Lower lobe of right lung (tissue), 2 donors: ENCODE results near the gene SYNE2. TPM values are rescaled to one million over a fixed set of nuclear protein-coding genes. Genes with fewer than 3 reads are reported as not detected.
A peak's percentile ranks its signal among the peaks of the same experiment; 100 is the strongest.

ENCODE experiments used
- ATAC-seq, 2 donors: fragments of 200-7000 bp; cut with Tn5 transposase; one replicate each; pipeline ENCODE4 v1.9.1; 2020 to 2022; ENCODE audit warnings: mild to moderate bottlenecking in 2 of 2, moderate library complexity in 2 of 2
- DNase-seq: peaks from one replicate; pipeline ENCODE4 v3.0.0-alpha.2; 2020
- H3K27ac ChIP-seq: fragments of 200-600 bp; one replicate; pipeline ENCODE4 v1.8.0; 2022
- H3K27me3 ChIP-seq: fragments of 200-600 bp; one replicate; pipeline ENCODE4 v1.8.0; 2022; ENCODE audit warnings: low read depth
- H3K36me3 ChIP-seq: fragments of 200-600 bp; one replicate; pipeline ENCODE4 v1.8.0; 2022; ENCODE audit warnings: mild to moderate bottlenecking
- H3K4me1 ChIP-seq: fragments of 200-600 bp; one replicate; pipeline ENCODE4 v1.8.0; 2022
- H3K4me3 ChIP-seq: fragments of 200-600 bp; one replicate; pipeline ENCODE4 v1.8.0; 2022; ENCODE audit warnings: mild to moderate bottlenecking
- H3K9me3 ChIP-seq: fragments of 200-600 bp; one replicate; pipeline ENCODE4 v1.8.0; 2022
- intact Hi-C: fragments of 100-400 bp; cut with DNase I; formaldehyde crosslinking; loops from one replicate; pipeline ENCODE4 v1.11.0; 2022
- total RNA-seq: library from RNA; stranded (reverse); fragmentation: NEBNext Ultra II Directional; extraction: Animal tissue kit (Norgen Biotek cat#: 25700); gene quantifications from one replicate; pipeline ENCODE4 v1.2.1, GENCODE V29; 2021
- TF ChIP-seq, protein P1 (sequence below): fragments of 200-600 bp; IDR thresholded peaks from one replicate; pipeline ENCODE4 v1.8.0; 2022; ENCODE audit warnings: antibody characterized with exemption, mild to moderate bottlenecking
- donor health status: DM: no; HTN: yes; CAD: no; lungs with severe emphysema.

The SYNE2 gene
- total RNA-seq, 1 donor from 2014 or later, result 129 TPM

DNA sequence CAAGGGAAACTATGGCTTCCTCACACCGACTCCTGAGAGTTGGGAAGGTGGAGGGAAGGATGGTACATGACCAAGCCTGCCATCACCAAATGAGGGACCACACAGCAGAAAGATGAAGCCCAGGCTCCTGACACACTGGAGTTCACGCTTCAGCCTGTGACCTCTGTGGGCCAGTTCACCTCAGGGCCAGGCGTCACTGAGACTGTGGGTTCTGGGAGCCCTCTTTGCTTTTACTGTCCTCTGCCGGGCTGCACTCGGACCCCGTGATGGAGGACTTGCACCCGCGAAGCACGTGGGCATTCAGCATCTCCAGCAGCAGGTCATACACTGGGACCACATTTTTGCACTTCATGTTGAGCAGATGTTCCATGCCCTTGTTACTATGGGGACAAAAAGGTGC is 380.1 kb downstream of the SYNE2 start:
- H3K27me3 ChIP-seq, result no peaks in the 10 kb centered on the region
- no peak overlapping the region for H3K27ac ChIP-seq
- ATAC-seq (no peak), DNase-seq (no peak)
- TF ChIP-seq, protein P1, sequence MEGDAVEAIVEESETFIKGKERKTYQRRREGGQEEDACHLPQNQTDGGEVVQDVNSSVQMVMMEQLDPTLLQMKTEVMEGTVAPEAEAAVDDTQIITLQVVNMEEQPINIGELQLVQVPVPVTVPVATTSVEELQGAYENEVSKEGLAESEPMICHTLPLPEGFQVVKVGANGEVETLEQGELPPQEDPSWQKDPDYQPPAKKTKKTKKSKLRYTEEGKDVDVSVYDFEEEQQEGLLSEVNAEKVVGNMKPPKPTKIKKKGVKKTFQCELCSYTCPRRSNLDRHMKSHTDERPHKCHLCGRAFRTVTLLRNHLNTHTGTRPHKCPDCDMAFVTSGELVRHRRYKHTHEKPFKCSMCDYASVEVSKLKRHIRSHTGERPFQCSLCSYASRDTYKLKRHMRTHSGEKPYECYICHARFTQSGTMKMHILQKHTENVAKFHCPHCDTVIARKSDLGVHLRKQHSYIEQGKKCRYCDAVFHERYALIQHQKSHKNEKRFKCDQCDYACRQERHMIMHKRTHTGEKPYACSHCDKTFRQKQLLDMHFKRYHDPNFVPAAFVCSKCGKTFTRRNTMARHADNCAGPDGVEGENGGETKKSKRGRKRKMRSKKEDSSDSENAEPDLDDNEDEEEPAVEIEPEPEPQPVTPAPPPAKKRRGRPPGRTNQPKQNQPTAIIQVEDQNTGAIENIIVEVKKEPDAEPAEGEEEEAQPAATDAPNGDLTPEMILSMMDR, result no peak
- no peaks in the 10 kb centered on the region for H3K9me3 ChIP-seq
- intact Hi-C loops, result no loop called here
- H3K36me3 ChIP-seq, result peaks cover 26% of the 10 kb centered on the region
- H3K4me1 ChIP-seq, result no peaks in the 10 kb centered on the region
- H3K4me3 ChIP-seq, result no peak overlapping the region

DNA sequence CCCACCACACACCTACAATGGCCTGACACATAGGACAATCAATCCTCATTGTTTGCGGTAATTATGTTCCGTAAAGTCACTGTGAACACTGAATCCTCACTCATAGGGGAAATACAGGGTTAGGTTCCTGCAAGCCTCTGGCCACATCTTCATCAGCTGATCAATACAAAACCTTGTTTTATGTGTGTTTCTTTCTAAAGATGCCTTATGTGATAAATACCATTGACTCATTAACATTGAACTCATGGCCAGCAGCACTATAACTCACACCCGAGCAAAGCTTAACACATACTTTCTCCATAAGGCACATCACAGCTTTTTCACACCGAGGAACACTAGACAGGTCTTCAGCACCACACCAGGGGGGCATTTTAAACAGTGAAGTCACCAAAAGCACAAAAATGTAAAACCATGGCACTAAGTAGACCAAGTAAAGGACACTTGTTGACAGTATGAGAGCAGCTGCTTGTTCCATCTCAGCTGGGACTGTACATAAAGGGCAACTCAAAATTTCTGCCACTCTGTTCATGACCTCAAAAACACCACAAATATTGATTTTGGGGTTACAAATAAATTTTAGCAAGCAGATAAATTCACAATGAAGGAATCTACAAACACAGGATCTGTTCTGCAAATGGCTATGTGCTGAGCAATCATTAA is 380.9 kb downstream of the SYNE2 start:
- no peak for DNase-seq
- Histone ChIP-seq H3K27me3 (no peaks in the 10 kb centered on the region), H3K4me3 (no peak overlapping the region), H3K27ac (no peak overlapping the region), H3K36me3 (peaks cover 19% of the 10 kb centered on the region), H3K9me3 (no peaks in the 10 kb centered on the region), H3K4me1 (no peaks in the 10 kb centered on the region)
- intact Hi-C loops, result no loop called here
- TF ChIP-seq, protein P1, result no peak
- no peak for ATAC-seq

DNA sequence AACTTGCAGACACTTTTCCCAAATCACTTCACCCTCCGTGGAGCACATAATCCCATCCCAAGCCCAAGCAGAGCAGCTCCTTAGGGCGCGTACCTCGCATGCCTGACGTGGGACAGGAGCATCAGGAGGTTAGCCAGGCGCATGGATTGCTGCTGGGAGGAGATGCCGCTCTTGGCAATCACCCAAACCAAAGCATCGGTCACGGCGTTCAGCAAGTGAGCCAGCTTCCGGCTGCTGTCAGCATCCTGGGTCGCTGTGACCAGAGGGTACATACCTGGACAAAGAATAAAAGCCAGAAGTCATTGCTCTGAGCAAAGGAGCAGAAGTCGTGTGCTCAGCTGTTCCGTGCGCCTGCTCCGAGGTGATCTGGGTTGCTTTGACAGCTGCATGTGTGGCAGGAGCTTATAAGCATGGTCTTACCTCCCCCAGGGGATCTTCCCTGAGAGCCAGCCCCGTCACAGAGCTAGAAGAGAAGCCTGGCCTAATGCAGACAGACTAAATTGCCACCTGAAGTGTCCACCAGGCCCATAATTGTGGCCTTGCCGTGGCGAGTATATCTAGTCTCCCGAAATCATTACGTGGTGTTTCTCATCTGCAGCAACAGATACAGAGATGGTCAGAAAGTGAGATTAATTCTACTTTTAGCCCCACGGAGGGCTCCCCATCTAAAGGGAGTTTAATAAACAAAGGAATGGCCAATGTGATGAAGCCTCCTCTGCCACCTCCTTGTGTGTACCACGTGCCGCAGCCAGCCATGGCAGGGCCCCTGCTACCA is 382.3 kb downstream of the SYNE2 start:
- no peak overlapping the region for H3K27ac ChIP-seq

DNA sequence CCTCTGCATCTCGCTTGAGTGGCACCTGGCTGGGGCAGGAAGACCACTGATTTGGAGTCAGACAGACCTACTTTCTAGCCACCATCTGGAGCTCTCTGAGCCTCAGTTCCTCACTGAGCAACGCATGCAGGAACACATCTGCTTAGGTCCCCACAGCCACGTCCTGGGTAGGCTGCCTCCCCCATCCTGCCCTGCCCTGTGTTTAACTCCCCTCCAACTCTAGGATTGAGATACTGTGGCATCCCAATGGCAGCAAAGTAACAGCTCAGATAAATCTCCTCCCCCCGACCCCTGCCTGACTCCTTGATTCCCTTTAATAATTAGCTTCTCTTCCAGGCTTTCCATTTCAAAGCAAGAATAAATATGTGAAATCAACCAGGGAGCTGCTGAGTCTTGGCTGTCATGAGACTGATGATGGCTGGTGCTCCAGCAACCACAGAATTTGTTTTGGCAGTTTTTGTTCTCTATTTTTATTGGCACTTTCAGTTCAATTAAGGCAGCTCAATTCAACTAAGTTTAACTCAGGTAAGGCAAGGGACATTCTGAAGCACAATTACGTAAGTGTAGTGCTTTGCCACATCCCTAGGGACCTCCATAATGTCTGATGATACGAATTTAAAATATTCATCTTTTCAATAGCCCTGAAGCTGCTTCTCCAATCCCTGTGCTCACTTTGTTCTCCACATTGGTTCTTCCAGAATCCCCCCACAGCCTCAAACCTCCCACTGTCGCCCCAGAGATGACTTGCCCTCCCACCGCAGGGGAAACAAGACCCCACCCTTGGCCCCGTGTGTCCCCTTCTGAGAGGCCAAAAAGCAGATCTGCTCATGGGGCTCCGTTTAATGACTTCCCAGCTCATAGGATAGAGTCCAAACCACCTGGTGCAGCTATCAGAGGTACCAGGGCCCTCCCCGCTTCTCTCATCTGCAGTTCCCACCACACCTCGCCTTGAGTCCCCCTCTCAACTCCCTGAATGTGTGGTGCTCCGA is 383.1 kb downstream of the SYNE2 start:
- ATAC-seq, result no peak
- peaks cover 5% of the 10 kb centered on the region for H3K36me3 ChIP-seq

More for the DNA sequence above, 382.3 kb downstream of the SYNE2 start:
- no peaks in the 10 kb centered on the region for H3K4me1 ChIP-seq
- H3K4me3 ChIP-seq, result no peak overlapping the region
- peak in 1 of 2 donors; percentile 17 for ATAC-seq
- intact Hi-C loops, result no loop called here
- no peaks in the 10 kb centered on the region for H3K9me3 ChIP-seq
- H3K36me3 ChIP-seq, result peaks cover 5% of the 10 kb centered on the region
- TF ChIP-seq, protein P1, result no peak
- H3K27me3 ChIP-seq, result no peaks in the 10 kb centered on the region
- no peak for DNase-seq

DNA sequence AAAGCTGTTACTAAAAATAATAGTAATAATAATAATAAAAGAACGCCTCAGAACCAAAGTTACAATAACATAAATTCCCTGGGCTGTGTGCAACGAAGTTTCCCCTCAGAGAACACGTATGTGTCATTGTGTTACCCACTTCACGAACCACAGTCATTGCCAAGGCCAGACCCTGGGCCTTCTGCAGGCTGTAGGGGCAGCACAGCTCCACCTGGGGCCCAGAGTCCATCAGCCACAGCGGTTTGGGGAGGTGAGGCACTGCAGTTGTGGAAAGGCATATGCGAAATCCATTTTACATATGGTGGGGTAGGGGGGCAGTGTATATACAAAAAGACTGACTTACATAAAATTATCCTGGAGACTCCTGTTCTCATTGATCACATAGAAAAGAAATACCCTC is 385.2 kb downstream of the SYNE2 start:
- TF ChIP-seq, protein P1, result no peak
- Histone ChIP-seq H3K36me3 (no peaks in the 10 kb centered on the region), H3K27ac (no peak overlapping the region), H3K9me3 (no peaks in the 10 kb centered on the region), H3K4me1 (no peaks in the 10 kb centered on the region), H3K27me3 (no peaks in the 10 kb centered on the region), H3K4me3 (no peak overlapping the region)
- DNase-seq, result no peak
- intact Hi-C loops, result no loop called here
- ATAC-seq, result no peak

More for the DNA sequence above, 383.1 kb downstream of the SYNE2 start:
- no peaks in the 10 kb centered on the region for H3K9me3 ChIP-seq
- H3K27ac ChIP-seq, result no peak overlapping the region
- H3K4me3 ChIP-seq, result no peak overlapping the region
- intact Hi-C loops, result no loop called here
- no peaks in the 10 kb centered on the region for H3K27me3 ChIP-seq
- TF ChIP-seq, protein P1, result no peak
- no peak for DNase-seq
- H3K4me1 ChIP-seq, result no peaks in the 10 kb centered on the region
